SK-N-SH (cell line): ENCODE results near the gene SLC34A1. TPM values are rescaled to one million over a fixed set of nuclear protein-coding genes. Genes with fewer than 3 reads are reported as not detected.

Experiments used
- CTCF ChIA-PET: fragments of 300-600, 350-600 bp; formaldehyde crosslinking; extraction: SDS; loops from one replicate; lab custom pipeline; 2021; lab: Yijun Ruan, JAX
- POLR2A ChIA-PET: fragments of 350-600 bp; sonication (Branson Sonifier 250); formaldehyde crosslinking; extraction: SDS; loops from one replicate; lab custom pipeline; 2020; ENCODE audit warnings: antibody characterized with exemption, inconsistent platforms; lab: Yijun Ruan, JAX
- DNase-seq: peaks from one replicate; pipeline ENCODE4 v3.0.0; 2012
- H2AFZ ChIP-seq: fragments of 200-600 bp; sonication (generic); 2 replicates; pipeline ENCODE4 v1.8.1; 2016; ENCODE audit warnings: antibody characterized with exemption, mild to moderate bottlenecking, low read depth
- H3F3A ChIP-seq: fragments of 200-600 bp; sonication (generic); replicated peaks from 2 replicates; pipeline ENCODE3; 2016; ENCODE audit warnings: antibody characterized with exemption, mild to moderate bottlenecking; ENCODE audit not compliant: insufficient read depth
- H3K27ac ChIP-seq, 2 experiments: fragments of 200-500 bp in 1 of 2; fragments of 200-600 bp in 1 of 2; sonication (Bioruptor generic) in 1 of 2; sonication (generic), shearing (Covaris generic) in 1 of 2; 2 replicates each; pipeline versions ENCODE4 v1.5.1 to v1.6.1; 2014 to 2016; ENCODE audit warnings: low read depth in 2 of 2, inconsistent platforms in 1 of 2, low read length in 1 of 2, mild to moderate bottlenecking in 1 of 2, mixed read lengths in 1 of 2
- H3K27me3 ChIP-seq: fragments of 200-600 bp; sonication (generic), shearing (Covaris generic); 2 replicates; pipeline ENCODE4 v1.6.1; 2016; ENCODE audit warnings: mixed run types; ENCODE audit not compliant: insufficient read depth
- H3K36me3 ChIP-seq, 2 experiments: fragments of 200-500 bp in 1 of 2; fragments of 200-600 bp in 1 of 2; sonication (Bioruptor generic) in 1 of 2; sonication (generic) in 1 of 2; replicated peaks in 1 of 2; 2 replicates each; pipeline versions ENCODE3 to v1.5.1; 2014 to 2016; ENCODE audit warnings: low read length in 1 of 2, mild to moderate bottlenecking in 1 of 2; ENCODE audit not compliant: insufficient read depth in 2 of 2, control insufficient read depth in 1 of 2
- H3K4me1 ChIP-seq, 2 experiments: fragments of 200-500 bp in 1 of 2; fragments of 200-600 bp in 1 of 2; sonication (Bioruptor generic) in 1 of 2; sonication (generic), shearing (Covaris generic) in 1 of 2; 2 replicates each; pipeline versions ENCODE4 v1.5.1 to v1.6.1; 2014 to 2016; ENCODE audit warnings: low read depth in 1 of 2, low read length in 1 of 2, mixed run types in 1 of 2; ENCODE audit not compliant: insufficient read depth in 2 of 2, control insufficient read depth in 1 of 2
- H3K4me2 ChIP-seq: fragments of 200-600 bp; sonication (generic), shearing (Covaris generic); 2 replicates; pipeline ENCODE4 v1.6.1; 2017; ENCODE audit warnings: mixed run types
- H3K4me3 ChIP-seq, 2 experiments: fragments of 200-500 bp in 1 of 2; fragments of 200-600 bp in 1 of 2; sonication (Bioruptor generic) in 1 of 2; sonication (generic), shearing (Covaris generic) in 1 of 2; 2 replicates each; pipeline versions ENCODE4 v1.5.1 to v1.8.1; 2014 to 2016; ENCODE audit warnings: low read depth in 2 of 2, inconsistent platforms in 1 of 2, low read length in 1 of 2, mild to moderate bottlenecking in 1 of 2, mixed read lengths in 1 of 2, moderate library complexity in 1 of 2
- H3K79me2 ChIP-seq: fragments of 200-600 bp; sonication (generic); 2 replicates; pipeline ENCODE4 v1.8.1; 2017; ENCODE audit warnings: mild to moderate bottlenecking; ENCODE audit not compliant: insufficient read depth
- H3K9ac ChIP-seq: fragments of 200-600 bp; sonication (generic); 2 replicates; pipeline ENCODE4 v1.6.1; 2017; ENCODE audit warnings: mixed run types
- H3K9me2 ChIP-seq: fragments of 200-600 bp; sonication (generic); 2 replicates; pipeline ENCODE4 v1.6.1; 2017; ENCODE audit warnings: mixed run types
- H3K9me3 ChIP-seq: fragments of 200-600 bp; sonication (generic); 2 replicates; pipeline ENCODE4 v1.6.1; 2017; ENCODE audit warnings: mixed run types, mild to moderate bottlenecking, moderate library complexity
- H4K20me1 ChIP-seq: fragments of 200-600 bp; sonication (generic); 2 replicates; pipeline ENCODE4 v1.6.1; 2017; ENCODE audit warnings: mild to moderate bottlenecking, mixed run types; ENCODE audit not compliant: insufficient read depth
- CHD2 ChIP-seq: fragments of 150-350 bp; IDR thresholded peaks from 2 replicates; pipeline ENCODE4 v1.6.1; 2018; ENCODE audit warnings: low read length; ENCODE audit not compliant: partially characterized antibody
- CTCF ChIP-seq: fragments of 200-600 bp; sonication (generic); IDR thresholded peaks from 2 replicates; pipeline ENCODE4 v1.6.1; 2017; ENCODE audit warnings: antibody characterized with exemption, mild to moderate bottlenecking, moderate library complexity
- EZH2phosphoT487 ChIP-seq: fragments of 200-600 bp; sonication (generic); IDR thresholded peaks from 2 replicates; pipeline ENCODE4 v1.6.1; 2017; ENCODE audit warnings: low read depth, mixed run types, mild to moderate bottlenecking, antibody characterized with exemption, moderate library complexity, borderline replicate concordance
- FOSL2 ChIP-seq: IDR thresholded peaks from 2 replicates; pipeline ENCODE4 v1.4.0; 2012; ENCODE audit warnings: low read depth, mild to moderate bottlenecking, moderate library complexity, borderline replicate concordance
- FOXJ3 ChIP-seq: sonication (generic); formaldehyde crosslinking; IDR thresholded peaks from 2 replicates; pipeline ENCODE4 v1.5.1; 2020; ENCODE audit warnings: mild to moderate bottlenecking, missing genetic modification reagents
- FOXM1 ChIP-seq: IDR thresholded peaks from 2 replicates; pipeline ENCODE4 v1.4.0; 2012; ENCODE audit warnings: low read depth, mild to moderate bottlenecking
- GATA2 ChIP-seq: sonication (generic); formaldehyde crosslinking; IDR thresholded peaks from 2 replicates; pipeline ENCODE4 v1.5.0; 2020; ENCODE audit warnings: mild to moderate bottlenecking, missing genetic modification reagents
- IRF3 ChIP-seq: fragments of 150-350 bp; IDR thresholded peaks from 2 replicates; pipeline ENCODE4 v1.6.1; 2016; ENCODE audit warnings: mild to moderate bottlenecking, low read depth, low read length
- PBX3 ChIP-seq: IDR thresholded peaks from 2 replicates; pipeline ENCODE4; 2012
- RAD21 ChIP-seq: IDR thresholded peaks from 2 replicates; pipeline ENCODE4 v1.6.1; 2012; ENCODE audit warnings: mild to moderate bottlenecking, low read length
- REST ChIP-seq: IDR thresholded peaks from 2 replicates; pipeline ENCODE4 v1.6.1; 2012; ENCODE audit warnings: mild to moderate bottlenecking, low read depth, low read length, moderate library complexity
- RXRA ChIP-seq: IDR thresholded peaks from 2 replicates; pipeline ENCODE4 v1.4.0; 2012; ENCODE audit warnings: low read depth, mild to moderate bottlenecking, borderline replicate concordance
- SIN3A ChIP-seq: IDR thresholded peaks from 2 replicates; pipeline ENCODE4 v1.6.1; 2012; ENCODE audit warnings: low read depth, mild to moderate bottlenecking, low read length, moderate library complexity, borderline replicate concordance
- SMC3 ChIP-seq: IDR thresholded peaks from 2 replicates; pipeline ENCODE4 v1.6.1; 2012; ENCODE audit warnings: low read depth, low read length, improper control_type of control experiment
- TEAD4 ChIP-seq: IDR thresholded peaks from 2 replicates; pipeline ENCODE4 v1.4.0; 2012; ENCODE audit warnings: mild to moderate bottlenecking, borderline replicate concordance; ENCODE audit not compliant: insufficient read depth
- USF1 ChIP-seq: IDR thresholded peaks from 2 replicates; pipeline ENCODE4 v1.4.0; 2012; ENCODE audit warnings: low read depth, borderline replicate concordance
- USF2 ChIP-seq: fragments of 150-350 bp; IDR thresholded peaks from 2 replicates; pipeline ENCODE4 v1.6.1; 2017; ENCODE audit warnings: antibody characterized with exemption, low read length, low read depth, borderline replicate concordance
- WGBS: methylation state at CpG from one replicate; pipeline ENCODE4 v1.1.6; 2017; ENCODE audit warnings: low lambda C conversion rate; 5-methylcytosine and 5-hydroxymethylcytosine counted together
- polyA plus RNA-seq, 3 experiments: library from polyadenylated mRNA; depleted of rRNA; stranded (reverse); fragments of >200 nt; gene quantifications; 2 replicates each; pipeline ENCODE4 v1.2.3, GENCODE V29; 2012

The SLC34A1 gene
- polyA plus RNA-seq, 1 of the 3 experiments (the other 2 are of a cell fraction): 0.03 TPM

GRCh38 chr5:177440990-177441780, 57.0 kb downstream of the SLC34A1 start (continued):
- no peak for TF ChIP-seq USF2
- no peak for TF ChIP-seq SMC3

- 0 out of 2 replicates have a peak, but pooled peaks cover 9% of the 10 kb centered on the region for H4K20me1 ChIP-seq
- peaks cover 9 to 15% of the 10 kb centered on the region in 2 experiments for H3K36me3 ChIP-seq
- CTCF ChIA-PET: interaction anchor here (0.6 to 13.9 kb wide), 10 partner anchors 11 to 133 kb away, joined by 3 to 228 read pairs (median 5); partner anchors contain the start of genes PDLIM7 and PFN3
- WGBS: 95% methylated on average over 6 of the region's 20 CpGs
- H3K4me3 ChIP-seq: no peak overlapping the region
- H3K9ac ChIP-seq: no peak overlapping the region
- POLR2A ChIA-PET: interaction anchor here (1.5 to 2.6 kb wide), 3 partner anchors 11 to 16 kb away, joined by 4 to 7 read pairs (median 7); no protein-coding TSS in a partner anchor
- DNase-seq: no peak
- H3K9me3 ChIP-seq: no peaks in the 10 kb centered on the region
- peaks cover 15% of the 10 kb centered on the region for H3F3A ChIP-seq
- H3K4me2 ChIP-seq: no peak overlapping the region
- no peak overlapping the region for H2AFZ ChIP-seq
- no peak overlapping the region for H3K27ac ChIP-seq
- no peaks in the 10 kb centered on the region for H3K27me3 ChIP-seq
- H3K9me2 ChIP-seq: no peaks in the 10 kb centered on the region
- H3K4me1 ChIP-seq: peaks cover 7 to 15% of the 10 kb centered on the region in 2 experiments; a peak in 2 of 4 replicates
- H3K79me2 ChIP-seq: peaks cover 23% of the 10 kb centered on the region
- TF ChIP-seq REST (no peak), SMC3 (no peak), FOXM1 (no peak), CTCF (no peak), IRF3 (no peak), EZH2phosphoT487 (no peak), SIN3A (no peak), FOXJ3 (no peak), RXRA (no peak), RAD21 (no peak), TEAD4 (no peak), PBX3 (no peak), FOSL2 (no peak), GATA2 (CRISPR knock-in tag) (no peak), USF1 (no peak), CHD2 (no peak)
Measured at GRCh38 chr5:177442066-177442826, 58.0 kb downstream of the SLC34A1 start.
